WTC11 (cell line): Measurements from ENCODE around the gene CPEB4. TPM values are rescaled to one million over a fixed set of nuclear protein-coding genes. Genes with fewer than 3 reads are reported as not detected.

Experiments
- ATAC-seq: fragments of 200-7000 bp; cut with Tn5 transposase; 2 replicates; pipeline ENCODE4 v1.10.0; 2021; ENCODE audit warnings: mild to moderate bottlenecking, moderate library complexity
- CTCF ChIA-PET: fragments of 300-600 bp; sonication (Branson Sonifier 250); formaldehyde crosslinking; loops from one replicate; lab custom pipeline; 2021; ENCODE audit warnings: antibody characterized with exemption; lab: Charles Lee
- POLR2A ChIA-PET: fragments of 350-600 bp; sonication (Branson Sonifier 250); formaldehyde crosslinking; loops from one replicate; lab custom pipeline; 2021; ENCODE audit warnings: antibody characterized with exemption; lab: Charles Lee
- DNase-seq: peaks from one replicate; pipeline ENCODE4 v3.0.0; 2021; ENCODE audit warnings: low spot score
- H3K27ac Mint-ChIP-seq: 2 replicates; pipeline ENCODE4 v1.8.0; 2021; ENCODE audit warnings: mixed read lengths
- H3K27me3 Mint-ChIP-seq: 2 replicates; pipeline ENCODE4 v1.8.0; 2021; ENCODE audit warnings: low read depth, mild to moderate bottlenecking, moderate library complexity, mixed read lengths
- H3K36me3 Mint-ChIP-seq: 2 replicates; pipeline ENCODE4 v1.8.0; 2021; ENCODE audit warnings: mixed read lengths
- H3K4me1 Mint-ChIP-seq: 2 replicates; pipeline ENCODE4 v1.8.0; 2022; ENCODE audit warnings: mixed read lengths
- H3K4me3 Mint-ChIP-seq: 2 replicates; pipeline ENCODE4 v1.8.0; 2021; ENCODE audit warnings: mild to moderate bottlenecking, moderate library complexity, mixed read lengths
- H3K9me3 Mint-ChIP-seq: 2 replicates; pipeline ENCODE4 v1.8.0; 2021; ENCODE audit warnings: mixed read lengths
- ATF6 ChIP-seq: sonication (generic); formaldehyde crosslinking; IDR thresholded peaks from 2 replicates; pipeline ENCODE4 v1.8.1; 2023; ENCODE audit warnings: mild to moderate bottlenecking, missing genetic modification reagents
- CBFB ChIP-seq: sonication (generic); formaldehyde crosslinking; IDR thresholded peaks from 2 replicates; pipeline ENCODE4 v1.8.1; 2022; ENCODE audit warnings: mild to moderate bottlenecking, low read depth, missing genetic modification reagents
- CREM ChIP-seq: sonication (generic); formaldehyde crosslinking; IDR thresholded peaks from 2 replicates; pipeline ENCODE4 v1.8.1; 2022; ENCODE audit warnings: mild to moderate bottlenecking, missing genetic modification reagents, moderate library complexity
- ELF4 ChIP-seq: sonication (generic); formaldehyde crosslinking; IDR thresholded peaks from 2 replicates; pipeline ENCODE4 v1.8.1; 2022; ENCODE audit warnings: low read depth, mild to moderate bottlenecking, moderate library complexity, missing genetic modification reagents
- FOXP1 ChIP-seq: sonication (generic); formaldehyde crosslinking; IDR thresholded peaks from 2 replicates; pipeline ENCODE4 v1.8.0; 2022; ENCODE audit warnings: missing genetic modification reagents, mild to moderate bottlenecking, moderate library complexity, borderline replicate concordance
- GTF2I ChIP-seq: fragments of 250-450 bp; sonication (Bioruptor Pico); conservative IDR thresholded peaks from 2 replicates; pipeline ENCODE4 v1.4.0; 2021; ENCODE audit warnings: mild to moderate bottlenecking
- HMGA2 ChIP-seq: fragments of 250-450 bp; sonication (Bioruptor Pico); IDR thresholded peaks from 2 replicates; pipeline ENCODE4 v1.4.0; 2021; ENCODE audit warnings: mild to moderate bottlenecking, moderate library complexity
- HMGXB4 ChIP-seq: sonication (generic); formaldehyde crosslinking; IDR thresholded peaks from 2 replicates; pipeline ENCODE4 v1.8.1; 2023; ENCODE audit warnings: mild to moderate bottlenecking, moderate library complexity, missing genetic modification reagents
- JAZF1 ChIP-seq: fragments of 250-450 bp; sonication (Bioruptor Pico); IDR thresholded peaks from 2 replicates; pipeline ENCODE4 v1.9.0; 2021; ENCODE audit warnings: moderate library complexity, mild to moderate bottlenecking, inconsistent platforms
- NFYB ChIP-seq: sonication (generic); formaldehyde crosslinking; conservative IDR thresholded peaks from 2 replicates; pipeline ENCODE4 v1.8.0; 2022; ENCODE audit warnings: low read depth, missing genetic modification reagents
- PRRX2 ChIP-seq: fragments of 250-450 bp; sonication (Bioruptor Pico); IDR thresholded peaks from 2 replicates; pipeline ENCODE4 v1.8.0; 2021; ENCODE audit warnings: mild to moderate bottlenecking
- ZNF263 ChIP-seq: sonication (generic); formaldehyde crosslinking; IDR thresholded peaks from 2 replicates; pipeline ENCODE4 v1.8.1; 2022; ENCODE audit warnings: low read depth, mild to moderate bottlenecking, moderate library complexity, missing genetic modification reagents
- ZNF396 ChIP-seq: fragments of 250-450 bp; sonication (Bioruptor Pico); IDR thresholded peaks from 2 replicates; pipeline ENCODE4 v1.8.0; 2021; ENCODE audit warnings: mild to moderate bottlenecking, moderate library complexity, borderline replicate concordance
- ZNF425 ChIP-seq: fragments of 250-450 bp; sonication (Bioruptor Pico); conservative IDR thresholded peaks from 2 replicates; pipeline ENCODE4 v1.9.0; 2021; ENCODE audit warnings: mild to moderate bottlenecking
- total RNA-seq: library from RNA; stranded (reverse); gene quantifications from 3 replicates; pipeline ENCODE4 v1.2.3, GENCODE V29; 2021
- TF ChIP-seq, protein P1 (sequence below): sonication (generic); formaldehyde crosslinking; IDR thresholded peaks from 2 replicates; pipeline ENCODE4 v1.8.0; 2023; ENCODE audit warnings: missing genetic modification reagents
- TF ChIP-seq, protein P2 (sequence below): sonication (generic); formaldehyde crosslinking; IDR thresholded peaks from 2 replicates; pipeline ENCODE4 v1.8.0; 2022; ENCODE audit warnings: mild to moderate bottlenecking, missing genetic modification reagents
- TF ChIP-seq, protein P3 (sequence below): sonication (generic); formaldehyde crosslinking; IDR thresholded peaks from 2 replicates; pipeline ENCODE4 v1.8.0; 2023; ENCODE audit warnings: mild to moderate bottlenecking, missing genetic modification reagents
- TF ChIP-seq, protein P4 (sequence below): fragments of 250-450 bp; sonication (Bioruptor Pico); IDR thresholded peaks from 2 replicates; pipeline ENCODE4 v1.8.0; 2021; ENCODE audit warnings: mild to moderate bottlenecking

Gene CPEB4
- total RNA-seq, 1 experiment from 2014 or later: 12.7 TPM

DNA sequence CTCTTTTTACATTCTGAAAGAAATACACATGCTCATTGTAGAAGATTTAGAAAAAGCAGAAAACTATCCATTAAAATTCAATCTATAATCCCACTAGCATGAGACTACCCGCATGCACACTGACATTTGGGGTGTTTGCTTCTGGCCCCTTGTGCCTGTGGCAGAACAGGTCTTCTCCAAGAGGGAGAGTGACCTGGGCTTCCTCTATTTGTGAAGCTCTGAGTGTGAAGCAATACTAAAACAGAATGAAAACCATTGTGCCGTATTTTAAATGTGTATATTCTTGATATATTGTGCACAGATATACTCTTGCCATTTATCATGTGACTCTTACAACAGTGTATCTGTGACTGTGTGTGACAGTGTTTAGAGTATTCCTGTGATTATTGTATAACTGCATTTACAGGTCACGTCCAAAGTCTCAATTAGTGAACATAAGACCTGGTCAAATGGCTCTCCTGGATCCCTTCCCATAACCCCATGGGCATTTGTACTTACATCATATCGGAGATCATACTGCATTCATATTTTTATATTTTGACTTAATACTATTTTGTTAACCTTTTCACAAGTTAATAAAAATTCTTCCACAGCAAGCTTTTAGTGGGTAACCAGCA, 14.7 kb upstream of the CPEB4 start:
- no peak for ATAC-seq

GRCh38 chr5:173875189-173875588, 13.0 kb upstream of the CPEB4 start:
- TF ChIP-seq ZNF396 (CRISPR knock-in tag) (no peak), GTF2I (CRISPR knock-in tag) (no peak), HMGXB4 (no peak), JAZF1 (no peak), ZNF263 (CRISPR knock-in tag) (no peak), CBFB (CRISPR knock-in tag) (no peak), ZNF425 (CRISPR knock-in tag) (no peak), HMGA2 (CRISPR knock-in tag) (no peak), FOXP1 (no peak), ELF4 (no peak), ATF6 (no peak), CREM (no peak), PRRX2 (CRISPR knock-in tag) (no peak)
- TF ChIP-seq, protein P1, sequence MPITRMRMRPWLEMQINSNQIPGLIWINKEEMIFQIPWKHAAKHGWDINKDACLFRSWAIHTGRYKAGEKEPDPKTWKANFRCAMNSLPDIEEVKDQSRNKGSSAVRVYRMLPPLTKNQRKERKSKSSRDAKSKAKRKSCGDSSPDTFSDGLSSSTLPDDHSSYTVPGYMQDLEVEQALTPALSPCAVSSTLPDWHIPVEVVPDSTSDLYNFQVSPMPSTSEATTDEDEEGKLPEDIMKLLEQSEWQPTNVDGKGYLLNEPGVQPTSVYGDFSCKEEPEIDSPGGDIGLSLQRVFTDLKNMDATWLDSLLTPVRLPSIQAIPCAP (CRISPR knock-in tag): no peak
- TF ChIP-seq, protein P2, sequence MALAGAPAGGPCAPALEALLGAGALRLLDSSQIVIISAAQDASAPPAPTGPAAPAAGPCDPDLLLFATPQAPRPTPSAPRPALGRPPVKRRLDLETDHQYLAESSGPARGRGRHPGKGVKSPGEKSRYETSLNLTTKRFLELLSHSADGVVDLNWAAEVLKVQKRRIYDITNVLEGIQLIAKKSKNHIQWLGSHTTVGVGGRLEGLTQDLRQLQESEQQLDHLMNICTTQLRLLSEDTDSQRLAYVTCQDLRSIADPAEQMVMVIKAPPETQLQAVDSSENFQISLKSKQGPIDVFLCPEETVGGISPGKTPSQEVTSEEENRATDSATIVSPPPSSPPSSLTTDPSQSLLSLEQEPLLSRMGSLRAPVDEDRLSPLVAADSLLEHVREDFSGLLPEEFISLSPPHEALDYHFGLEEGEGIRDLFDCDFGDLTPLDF (CRISPR knock-in tag): no peak
- TF ChIP-seq, protein P3, sequence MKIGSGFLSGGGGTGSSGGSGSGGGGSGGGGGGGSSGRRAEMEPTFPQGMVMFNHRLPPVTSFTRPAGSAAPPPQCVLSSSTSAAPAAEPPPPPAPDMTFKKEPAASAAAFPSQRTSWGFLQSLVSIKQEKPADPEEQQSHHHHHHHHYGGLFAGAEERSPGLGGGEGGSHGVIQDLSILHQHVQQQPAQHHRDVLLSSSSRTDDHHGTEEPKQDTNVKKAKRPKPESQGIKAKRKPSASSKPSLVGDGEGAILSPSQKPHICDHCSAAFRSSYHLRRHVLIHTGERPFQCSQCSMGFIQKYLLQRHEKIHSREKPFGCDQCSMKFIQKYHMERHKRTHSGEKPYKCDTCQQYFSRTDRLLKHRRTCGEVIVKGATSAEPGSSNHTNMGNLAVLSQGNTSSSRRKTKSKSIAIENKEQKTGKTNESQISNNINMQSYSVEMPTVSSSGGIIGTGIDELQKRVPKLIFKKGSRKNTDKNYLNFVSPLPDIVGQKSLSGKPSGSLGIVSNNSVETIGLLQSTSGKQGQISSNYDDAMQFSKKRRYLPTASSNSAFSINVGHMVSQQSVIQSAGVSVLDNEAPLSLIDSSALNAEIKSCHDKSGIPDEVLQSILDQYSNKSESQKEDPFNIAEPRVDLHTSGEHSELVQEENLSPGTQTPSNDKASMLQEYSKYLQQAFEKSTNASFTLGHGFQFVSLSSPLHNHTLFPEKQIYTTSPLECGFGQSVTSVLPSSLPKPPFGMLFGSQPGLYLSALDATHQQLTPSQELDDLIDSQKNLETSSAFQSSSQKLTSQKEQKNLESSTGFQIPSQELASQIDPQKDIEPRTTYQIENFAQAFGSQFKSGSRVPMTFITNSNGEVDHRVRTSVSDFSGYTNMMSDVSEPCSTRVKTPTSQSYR: no peak
- TF ChIP-seq, protein P4, sequence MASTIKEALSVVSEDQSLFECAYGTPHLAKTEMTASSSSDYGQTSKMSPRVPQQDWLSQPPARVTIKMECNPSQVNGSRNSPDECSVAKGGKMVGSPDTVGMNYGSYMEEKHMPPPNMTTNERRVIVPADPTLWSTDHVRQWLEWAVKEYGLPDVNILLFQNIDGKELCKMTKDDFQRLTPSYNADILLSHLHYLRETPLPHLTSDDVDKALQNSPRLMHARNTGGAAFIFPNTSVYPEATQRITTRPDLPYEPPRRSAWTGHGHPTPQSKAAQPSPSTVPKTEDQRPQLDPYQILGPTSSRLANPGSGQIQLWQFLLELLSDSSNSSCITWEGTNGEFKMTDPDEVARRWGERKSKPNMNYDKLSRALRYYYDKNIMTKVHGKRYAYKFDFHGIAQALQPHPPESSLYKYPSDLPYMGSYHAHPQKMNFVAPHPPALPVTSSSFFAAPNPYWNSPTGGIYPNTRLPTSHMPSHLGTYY (CRISPR knock-in tag): no peak
- no peak for DNase-seq
- no peaks in the 10 kb centered on the region for H3K27me3 Mint-ChIP-seq
- H3K9me3 Mint-ChIP-seq: no peaks in the 10 kb centered on the region
- no peak for ATAC-seq
- no peak overlapping the region for H3K4me3 Mint-ChIP-seq
- H3K36me3 Mint-ChIP-seq: no peaks in the 10 kb centered on the region
- H3K27ac Mint-ChIP-seq: no peak overlapping the region
- CTCF ChIA-PET: no interaction called here
- POLR2A ChIA-PET: no interaction called here
- H3K4me1 Mint-ChIP-seq: peaks cover 5% of the 10 kb centered on the region

More for the DNA sequence above, 14.7 kb upstream of the CPEB4 start:
- Mint-ChIP-seq H3K36me3 (no peaks in the 10 kb centered on the region), H3K27me3 (no peaks in the 10 kb centered on the region), H3K4me3 (no peak overlapping the region), H3K27ac (no peak overlapping the region), H3K9me3 (no peaks in the 10 kb centered on the region), H3K4me1 (peaks cover 5% of the 10 kb centered on the region)
- no peak for TF ChIP-seq PRRX2 (CRISPR knock-in tag)
- no peak for TF ChIP-seq NFYB
- TF ChIP-seq ELF4: no peak
- no peak for DNase-seq
- POLR2A ChIA-PET: no interaction called here
- CTCF ChIA-PET: interaction anchor here (0.6 to 2.4 kb wide), 4 partner anchors 39 to 291 kb away, joined by 3 to 5 read pairs (median 5); no protein-coding TSS in a partner anchor
